PFSK-1 (cell line): ENCODE data around the gene RDX.

Experiments used
- POLR2AphosphoS5 ChIP-seq: IDR thresholded peaks from 2 replicates; pipeline ENCODE4 v1.6.1; 2012; ENCODE audit warnings: low read depth, mild to moderate bottlenecking, control low read depth, low read length, moderate library complexity
- TAF1 ChIP-seq: IDR thresholded peaks from 2 replicates; pipeline ENCODE4 v1.6.1; 2012; ENCODE audit warnings: low read length, control low read depth, borderline replicate concordance; ENCODE audit not compliant: insufficient read depth
- TF ChIP-seq, protein P1 (sequence below), 2 experiments: IDR thresholded peaks; 2 replicates each; pipeline versions ENCODE4 v1.6.1 to v1.8.0; 2011 to 2012; ENCODE audit warnings: low read depth in 2 of 2, low read length in 2 of 2, control low read depth in 1 of 2, inconsistent platforms in 1 of 2, mild to moderate bottlenecking in 1 of 2, moderate library complexity in 1 of 2; ENCODE audit not compliant: insufficient read depth in 1 of 2

DNA sequence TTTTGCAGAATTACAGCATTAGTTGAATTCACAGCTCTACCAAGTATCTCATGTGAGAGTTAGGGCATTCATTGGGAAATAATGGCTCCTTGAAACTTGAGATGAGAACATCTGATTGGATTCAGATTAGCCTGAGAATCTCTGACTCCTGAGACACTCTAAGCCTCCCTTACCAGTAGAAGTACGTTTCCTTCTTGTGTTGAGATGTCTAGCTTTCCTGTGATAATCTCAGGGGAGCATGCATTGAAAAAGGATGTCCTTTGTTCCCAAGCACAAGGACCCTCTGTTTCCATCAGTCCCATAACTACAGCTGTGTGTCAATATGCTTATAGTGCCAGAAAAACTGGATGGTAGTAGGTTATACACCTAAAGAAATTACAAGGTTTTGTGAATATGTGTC, 35.2 kb upstream of the RDX start:
- TF ChIP-seq TAF1, result no peak
- TF ChIP-seq POLR2AphosphoS5, result no peak
- TF ChIP-seq, protein P1, sequence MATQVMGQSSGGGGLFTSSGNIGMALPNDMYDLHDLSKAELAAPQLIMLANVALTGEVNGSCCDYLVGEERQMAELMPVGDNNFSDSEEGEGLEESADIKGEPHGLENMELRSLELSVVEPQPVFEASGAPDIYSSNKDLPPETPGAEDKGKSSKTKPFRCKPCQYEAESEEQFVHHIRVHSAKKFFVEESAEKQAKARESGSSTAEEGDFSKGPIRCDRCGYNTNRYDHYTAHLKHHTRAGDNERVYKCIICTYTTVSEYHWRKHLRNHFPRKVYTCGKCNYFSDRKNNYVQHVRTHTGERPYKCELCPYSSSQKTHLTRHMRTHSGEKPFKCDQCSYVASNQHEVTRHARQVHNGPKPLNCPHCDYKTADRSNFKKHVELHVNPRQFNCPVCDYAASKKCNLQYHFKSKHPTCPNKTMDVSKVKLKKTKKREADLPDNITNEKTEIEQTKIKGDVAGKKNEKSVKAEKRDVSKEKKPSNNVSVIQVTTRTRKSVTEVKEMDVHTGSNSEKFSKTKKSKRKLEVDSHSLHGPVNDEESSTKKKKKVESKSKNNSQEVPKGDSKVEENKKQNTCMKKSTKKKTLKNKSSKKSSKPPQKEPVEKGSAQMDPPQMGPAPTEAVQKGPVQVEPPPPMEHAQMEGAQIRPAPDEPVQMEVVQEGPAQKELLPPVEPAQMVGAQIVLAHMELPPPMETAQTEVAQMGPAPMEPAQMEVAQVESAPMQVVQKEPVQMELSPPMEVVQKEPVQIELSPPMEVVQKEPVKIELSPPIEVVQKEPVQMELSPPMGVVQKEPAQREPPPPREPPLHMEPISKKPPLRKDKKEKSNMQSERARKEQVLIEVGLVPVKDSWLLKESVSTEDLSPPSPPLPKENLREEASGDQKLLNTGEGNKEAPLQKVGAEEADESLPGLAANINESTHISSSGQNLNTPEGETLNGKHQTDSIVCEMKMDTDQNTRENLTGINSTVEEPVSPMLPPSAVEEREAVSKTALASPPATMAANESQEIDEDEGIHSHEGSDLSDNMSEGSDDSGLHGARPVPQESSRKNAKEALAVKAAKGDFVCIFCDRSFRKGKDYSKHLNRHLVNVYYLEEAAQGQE (IDR thresholded peaks at IDR 0.05; ENCODE audit: insufficient read depth in 1 of 2, low read depth in 2 of 2, low read length in 2 of 2), result no peak
